NCI-H524 treated with DMSO at 0.1 percent for 48 hours (cell line): Measurements from ENCODE around the gene TMEM234.

ENCODE experiments used
- DNase-seq: peaks from one replicate; lab custom pipeline; 2025; lab: John Stamatoyannopoulos, UW

Gene TMEM234

GRCh38 chr1:32239790-32240139, 17.6 kb upstream of the TMEM234 start:
- no peak for DNase-seq

- no peak for DNase-seq
Observed at GRCh38 chr1:32239337-32239736, 17.2 kb upstream of the TMEM234 start.

- no peak for DNase-seq
Observed at GRCh38 chr1:32234792-32235191, 12.6 kb upstream of the TMEM234 start.

- no peak for DNase-seq
Observed at GRCh38 chr1:32232558-32233304, 10.6 kb upstream of the TMEM234 start.

GRCh38 chr1:32231843-32232432, 9.8 kb upstream of the TMEM234 start:
- no peak for DNase-seq

GRCh38 chr1:32228771-32229170, 6.6 kb upstream of the TMEM234 start:
- no peak for DNase-seq

- DNase-seq: no peak
Observed at GRCh38 chr1:32224285-32224684, 2.1 kb upstream of the TMEM234 start.

- DNase-seq: no peak
Observed at GRCh38 chr1:32223683-32224082, 1.5 kb upstream of the TMEM234 start.

GRCh38 chr1:32221581-32221979, 573 bp downstream of the TMEM234 start:
- no peak for DNase-seq

- no peak for DNase-seq
Observed at GRCh38 chr1:32220746-32221580, 1.2 kb downstream of the TMEM234 start.

- no peak for DNase-seq
Observed at GRCh38 chr1:32219022-32219421, 3.1 kb downstream of the TMEM234 start.

- DNase-seq: no peak
Observed at GRCh38 chr1:32216566-32216965, 5.6 kb downstream of the TMEM234 start.

GRCh38 chr1:32215629-32216480, 6.3 kb downstream of the TMEM234 start:
- no peak for DNase-seq

GRCh38 chr1:32208891-32209328, 13.2 kb downstream of the TMEM234 start, which contains the start of gene DCDC2B:
DCDC2B (plus strand) TSS chr1:32209089; CDS start chr1:32209094, 5 bp downstream.
- DNase-seq: peak; percentile 69

- DNase-seq: no peak
Observed at GRCh38 chr1:32208469-32208868, 13.7 kb downstream of the TMEM234 start.

- DNase-seq: peak; percentile 41
Observed at GRCh38 chr1:32205401-32206370, 16.5 kb downstream of the TMEM234 start, which contains the start of gene IQCC. IQCC (plus strand) TSS chr1:32205671; CDS start chr1:32205682, 11 bp downstream.

- no peak for DNase-seq
Observed at GRCh38 chr1:32204943-32205361, 17.2 kb downstream of the TMEM234 start.

GRCh38 chr1:32201011-32201855, 20.9 kb downstream of the TMEM234 start:
- no peak for DNase-seq

- peak; percentile 10 for DNase-seq
Observed at GRCh38 chr1:32200226-32201010, 21.7 kb downstream of the TMEM234 start, which contains the start of gene CCDC28B. CCDC28B (plus strand) TSS chr1:32200595; CDS start chr1:32201936, 1,341 bp downstream.
